Midbrain (tissue), 1 donor: ENCODE measurements around the gene IFI44.
A peak's percentile ranks its signal among the peaks of the same experiment; 100 is the strongest.

Source experiments
- DNase-seq: peaks from one replicate; lab custom pipeline; 2025; lab: John Stamatoyannopoulos, UW

IFI44 gene

GRCh38 chr1:78652019-78652560 lies 2.5 kb downstream of the IFI44 start:
- DNase-seq, result no peak

- no peak for DNase-seq
Measured at GRCh38 chr1:78658901-78659300, 9.3 kb downstream of the IFI44 start.

GRCh38 chr1:78663923-78664322 lies 14.3 kb downstream of the IFI44 start:
- no peak for DNase-seq

- DNase-seq, result no peak
Measured at GRCh38 chr1:78664763-78665162, 15.1 kb downstream of the IFI44 start.

- no peak for DNase-seq
Measured at GRCh38 chr1:78665809-78666208, 16.2 kb downstream of the IFI44 start.

- DNase-seq, result no peak
Measured at GRCh38 chr1:78667939-78668338, 18.3 kb downstream of the IFI44 start.

- no peak for DNase-seq
Measured at GRCh38 chr1:78668427-78668826, 18.8 kb downstream of the IFI44 start.

- DNase-seq, result no peak
Measured at GRCh38 chr1:78672428-78672827, 22.8 kb downstream of the IFI44 start.

GRCh38 chr1:78673120-78673519 lies 23.5 kb downstream of the IFI44 start:
- DNase-seq, result no peak

GRCh38 chr1:78676347-78676982 lies 26.8 kb downstream of the IFI44 start:
- DNase-seq, result peak; percentile 68

GRCh38 chr1:78676993-78677392 lies 27.4 kb downstream of the IFI44 start:
- DNase-seq, result peak; percentile 14

- DNase-seq, result no peak
Measured at GRCh38 chr1:78677788-78678187, 28.2 kb downstream of the IFI44 start.

GRCh38 chr1:78678324-78678723 lies 28.7 kb downstream of the IFI44 start:
- DNase-seq, result no peak

- DNase-seq, result no peak
Measured at GRCh38 chr1:78681265-78681664, 31.6 kb downstream of the IFI44 start.

GRCh38 chr1:78682496-78682895 lies 32.9 kb downstream of the IFI44 start:
- DNase-seq, result no peak

GRCh38 chr1:78683079-78683478 lies 33.4 kb downstream of the IFI44 start:
- no peak for DNase-seq

GRCh38 chr1:78687315-78687714 lies 37.7 kb downstream of the IFI44 start:
- no peak for DNase-seq

GRCh38 chr1:78687914-78688313 lies 38.3 kb downstream of the IFI44 start:
- no peak for DNase-seq

GRCh38 chr1:78688697-78689096 lies 39.1 kb downstream of the IFI44 start:
- no peak for DNase-seq

GRCh38 chr1:78690516-78690915 lies 40.9 kb downstream of the IFI44 start:
- no peak for DNase-seq

GRCh38 chr1:78691995-78692747 lies 42.5 kb downstream of the IFI44 start:
- DNase-seq, result no peak

- no peak for DNase-seq
Measured at GRCh38 chr1:78699813-78700212, 50.2 kb downstream of the IFI44 start.

- no peak for DNase-seq
Measured at GRCh38 chr1:78702426-78702825, 52.8 kb downstream of the IFI44 start.
